BLaER1 treated with 17β-estradiol and CSF1 and Interleukin-3, amounts not matched to agents 10 nM and 100 nM (cell line): ENCODE measurements around the gene NDUFS2.
"Not testable (repeated sequence)": the region's sequence is repeated elsewhere in the genome, so short reads cannot be mapped to it uniquely, and the experiment has no call there.

Source experiments
- H3K27ac ChIP-seq, 11 experiments: shearing (Covaris generic); formaldehyde crosslinking; 2 replicates each; pipeline ENCODE4 v1.8.1; 2022
- H3K27me3 ChIP-seq, 11 experiments: shearing (Covaris generic); formaldehyde crosslinking; 2 replicates each; pipeline ENCODE4 v1.8.1; 2022
- H3K36me3 ChIP-seq, 11 experiments: shearing (Covaris generic); formaldehyde crosslinking; 2 replicates each; pipeline ENCODE4 v1.8.1; 2022
- H3K4me1 ChIP-seq, 10 experiments: shearing (Covaris generic); formaldehyde crosslinking; 2 replicates each; pipeline ENCODE4 v1.8.1; 2022
- H3K4me2 ChIP-seq, 11 experiments: shearing (Covaris generic); formaldehyde crosslinking; 2 replicates each; pipeline ENCODE4 v1.8.1; 2022
- H3K4me3 ChIP-seq, 10 experiments: shearing (Covaris generic); formaldehyde crosslinking; 2 replicates each; pipeline ENCODE4 v1.8.1; 2022
- H3K9ac ChIP-seq, 11 experiments: shearing (Covaris generic); formaldehyde crosslinking; 2 replicates each; pipeline ENCODE4 v1.8.1; 2022
- H3K9me3 ChIP-seq, 11 experiments: shearing (Covaris generic); formaldehyde crosslinking; replicated peaks in 1 of 11; 2 replicates each; pipeline ENCODE4 v1.8.1; 2022
- H4K20me1 ChIP-seq, 11 experiments: shearing (Covaris generic); formaldehyde crosslinking; 2 replicates each; pipeline ENCODE4 v1.8.1; 2022
- Cebpa-rat ChIP-seq, 11 experiments: shearing (Covaris generic); IDR thresholded peaks; 2 replicates each; pipeline ENCODE4 v1.8.1; 2022

Gene NDUFS2

GRCh38 chr1:161228032-161228431 is 25.9 kb downstream of the NDUFS2 start:
- H3K9me3 ChIP-seq = no peaks in the 10 kb centered on the region
- peaks cover 26 to 48% (median 29%) of the 10 kb centered on the region in 10 experiments for H3K4me1 ChIP-seq
- H3K9ac ChIP-seq = peak overlapping the region in 8 of 11 experiments; percentile 5 to 83 (median 80); a peak in 9 of 22 replicates
- H3K4me3 ChIP-seq = peak overlapping the region in 4 of 10 experiments; percentile 71 to 84 (median 76); a peak in 6 of 20 replicates
- H4K20me1 ChIP-seq = no peaks in the 10 kb centered on the region
- peaks cover 0 to 6% (median 0%) of the 10 kb centered on the region in 11 experiments; a peak in 4 of 22 replicates for H3K27me3 ChIP-seq
- peak overlapping the region in 8 of 11 experiments; percentile 43 to 84 (median 75); a peak in 16 of 22 replicates for H3K27ac ChIP-seq
- peak overlapping the region; percentile 86 to 99 (median 97) for H3K4me2 ChIP-seq
- TF ChIP-seq Cebpa-rat (IDR thresholded peaks at IDR 0.05) = no peak
- peaks cover 15 to 39% (median 29%) of the 10 kb centered on the region in 11 experiments; a peak in 21 of 22 replicates for H3K36me3 ChIP-seq

GRCh38 chr1:161229896-161230295 is 27.7 kb downstream of the NDUFS2 start:
- H3K36me3 ChIP-seq = peaks cover 15 to 35% (median 29%) of the 10 kb centered on the region in 11 experiments; a peak in 21 of 22 replicates
- H3K27ac ChIP-seq = no peak overlapping the region
- TF ChIP-seq Cebpa-rat (IDR thresholded peaks at IDR 0.05) = no peak
- H3K9me3 ChIP-seq = no peaks in the 10 kb centered on the region
- no peak overlapping the region; a peak in 1 of 22 replicates for H3K9ac ChIP-seq
- no peak overlapping the region for H3K4me2 ChIP-seq
- no peaks in the 10 kb centered on the region for H3K27me3 ChIP-seq
- H4K20me1 ChIP-seq = no peaks in the 10 kb centered on the region
- H3K4me3 ChIP-seq = no peak overlapping the region
- peaks cover 25 to 34% (median 29%) of the 10 kb centered on the region in 10 experiments for H3K4me1 ChIP-seq

GRCh38 chr1:161230762-161231161 is 28.6 kb downstream of the NDUFS2 start:
- no peaks in the 10 kb centered on the region for H4K20me1 ChIP-seq
- H3K9me3 ChIP-seq = no peaks in the 10 kb centered on the region
- peaks cover 15 to 35% (median 29%) of the 10 kb centered on the region in 11 experiments; a peak in 21 of 22 replicates for H3K36me3 ChIP-seq
- H3K4me2 ChIP-seq = no peak overlapping the region
- H3K9ac ChIP-seq = no peak overlapping the region
- H3K27ac ChIP-seq = no peak overlapping the region
- no peak for TF ChIP-seq Cebpa-rat (IDR thresholded peaks at IDR 0.05)
- no peaks in the 10 kb centered on the region for H3K27me3 ChIP-seq
- no peak overlapping the region for H3K4me3 ChIP-seq
- H3K4me1 ChIP-seq = peaks cover 20 to 28% (median 23%) of the 10 kb centered on the region in 10 experiments

GRCh38 chr1:161233102-161233501 is 30.9 kb downstream of the NDUFS2 start:
- Histone ChIP-seq H3K27me3 (no peaks in the 10 kb centered on the region), H3K4me2 (no peak overlapping the region), H3K27ac (no peak overlapping the region), H3K4me3 (no peak overlapping the region), H3K4me1 (peaks cover 1 to 10% (median 4%) of the 10 kb centered on the region in 10 experiments; a peak in 19 of 20 replicates), H3K9me3 (no peaks in the 10 kb centered on the region), H4K20me1 (no peaks in the 10 kb centered on the region), H3K9ac (no peak overlapping the region), H3K36me3 (peaks cover 15 to 35% (median 28%) of the 10 kb centered on the region in 11 experiments; a peak in 21 of 22 replicates)
- no peak for TF ChIP-seq Cebpa-rat (IDR thresholded peaks at IDR 0.05)

DNA sequence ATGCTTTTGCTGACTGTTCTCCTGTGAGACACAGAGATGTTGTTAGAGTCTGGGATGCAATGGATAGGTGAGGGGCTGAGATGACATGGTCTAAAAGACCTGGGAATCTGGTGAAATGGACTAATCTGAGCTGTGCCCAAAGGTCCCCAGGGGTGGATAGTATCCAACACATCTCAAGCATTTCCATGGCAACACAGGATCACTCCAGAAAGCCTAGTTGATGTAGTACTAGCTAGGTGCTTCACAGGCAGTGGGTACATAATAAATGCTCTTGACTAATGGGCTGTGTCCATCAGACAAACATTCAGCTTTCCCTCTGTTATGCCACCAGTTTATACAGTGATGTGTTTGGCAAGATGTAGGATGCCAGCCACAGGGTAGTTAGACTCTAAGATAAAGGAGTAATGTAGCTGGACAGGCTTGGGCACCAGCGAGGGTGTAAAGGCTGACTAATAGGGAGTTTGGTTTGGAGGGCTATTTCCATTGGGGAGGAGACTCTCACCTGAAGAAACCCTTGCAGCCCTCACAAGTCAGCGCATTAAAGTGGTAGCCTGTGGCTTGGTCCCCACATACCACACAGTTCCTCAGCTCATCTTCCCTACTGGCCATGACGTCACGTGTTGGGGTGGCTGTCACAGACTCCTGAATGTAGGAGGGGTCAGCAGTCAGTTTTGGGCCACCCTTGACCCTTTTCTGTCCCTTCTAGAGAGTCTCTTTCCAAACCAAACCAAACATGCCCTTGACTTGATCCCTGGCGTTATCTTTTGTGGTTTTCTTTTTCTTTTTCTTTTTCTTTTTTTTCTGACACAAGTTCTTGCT is 34.0 kb downstream of the NDUFS2 start:
- Histone ChIP-seq H3K36me3 (peaks cover 0 to 4% (median 0%) of the 10 kb centered on the region in 11 experiments; a peak in 4 of 22 replicates), H3K4me1 (no peaks in the 10 kb centered on the region), H4K20me1 (no peaks in the 10 kb centered on the region), H3K27me3 (no peaks in the 10 kb centered on the region), H3K4me2 (no peak overlapping the region), H3K9me3 (no peaks in the 10 kb centered on the region), H3K27ac (no peak overlapping the region), H3K9ac (no peak overlapping the region), H3K4me3 (no peak overlapping the region)
- TF ChIP-seq Cebpa-rat (IDR thresholded peaks at IDR 0.05) = no peak

DNA sequence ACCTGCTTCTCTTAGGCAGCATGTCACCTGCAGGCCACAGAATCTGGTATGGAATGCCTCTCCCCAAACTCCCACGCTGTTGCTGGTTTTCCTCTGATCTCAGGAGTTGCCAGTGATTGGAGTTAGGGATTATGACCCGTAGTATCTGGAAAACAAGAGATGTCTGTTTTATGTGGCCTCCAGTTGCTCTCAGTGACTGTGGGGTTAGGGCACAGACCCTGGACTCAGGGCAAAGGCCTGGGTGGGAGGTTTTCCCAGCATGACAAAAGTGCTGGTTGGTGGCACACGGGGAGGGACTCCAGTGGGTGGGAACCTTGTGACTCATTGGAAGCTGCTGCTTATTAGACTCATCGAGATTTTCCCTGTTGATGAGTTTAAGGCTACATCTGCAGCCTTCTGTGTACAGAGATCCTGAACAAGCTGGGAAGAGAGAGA is 35.9 kb downstream of the NDUFS2 start, which contains the start of gene NR1I3:
NR1I3 (minus strand) TSS at position 165 of the 435 bp plus-strand sequence. CDS start 1,638 bp downstream, outside the sequence.
- Histone ChIP-seq H3K4me2 (no peak within 1 kb of the TSS), H3K36me3 (no peaks in the 10 kb centered on the region), H4K20me1 (no peaks in the 10 kb centered on the region), H3K9ac (no peak within 1 kb of the TSS), H3K27me3 (no peaks in the 10 kb centered on the region), H3K4me3 (no peak within 1 kb of the TSS), H3K27ac (no peak within 1 kb of the TSS), H3K4me1 (peaks cover 0 to 14% (median 5%) of the 10 kb centered on the region in 10 experiments; a peak in 8 of 20 replicates), H3K9me3 (no peaks in the 10 kb centered on the region)
- TF ChIP-seq Cebpa-rat (IDR thresholded peaks at IDR 0.05) = no peak

GRCh38 chr1:161241682-161242081 is 39.5 kb downstream of the NDUFS2 start:
- no peak overlapping the region for H3K27ac ChIP-seq

GRCh38 chr1:161242313-161242712 is 40.1 kb downstream of the NDUFS2 start:
- Histone ChIP-seq H3K4me3 (no peak overlapping the region), H3K27me3 (no peaks in the 10 kb centered on the region), H3K9me3 (no peaks in the 10 kb centered on the region), H3K36me3 (no peaks in the 10 kb centered on the region), H4K20me1 (no peaks in the 10 kb centered on the region), H3K4me1 (peaks cover 0 to 14% (median 5%) of the 10 kb centered on the region in 10 experiments; a peak in 8 of 20 replicates), H3K9ac (no peak overlapping the region), H3K4me2 (peak overlapping the region in 4 of 11 experiments; percentile 6 to 42 (median 26); a peak in 4 of 22 replicates), H3K27ac (no peak overlapping the region)
- TF ChIP-seq Cebpa-rat (IDR thresholded peaks at IDR 0.05) = no peak

More at GRCh38 chr1:161241682-161242081, 39.5 kb downstream of the NDUFS2 start:
- Histone ChIP-seq H3K4me1 (peaks cover 0 to 14% (median 5%) of the 10 kb centered on the region in 10 experiments; a peak in 8 of 20 replicates), H3K9ac (no peak overlapping the region), H3K27me3 (no peaks in the 10 kb centered on the region), H4K20me1 (no peaks in the 10 kb centered on the region), H3K4me3 (no peak overlapping the region), H3K36me3 (no peaks in the 10 kb centered on the region), H3K4me2 (peak overlapping the region in 5 of 11 experiments; percentile 6 to 42 (median 15); a peak in 4 of 22 replicates), H3K9me3 (no peaks in the 10 kb centered on the region)
- TF ChIP-seq Cebpa-rat (IDR thresholded peaks at IDR 0.05) = no peak

DNA sequence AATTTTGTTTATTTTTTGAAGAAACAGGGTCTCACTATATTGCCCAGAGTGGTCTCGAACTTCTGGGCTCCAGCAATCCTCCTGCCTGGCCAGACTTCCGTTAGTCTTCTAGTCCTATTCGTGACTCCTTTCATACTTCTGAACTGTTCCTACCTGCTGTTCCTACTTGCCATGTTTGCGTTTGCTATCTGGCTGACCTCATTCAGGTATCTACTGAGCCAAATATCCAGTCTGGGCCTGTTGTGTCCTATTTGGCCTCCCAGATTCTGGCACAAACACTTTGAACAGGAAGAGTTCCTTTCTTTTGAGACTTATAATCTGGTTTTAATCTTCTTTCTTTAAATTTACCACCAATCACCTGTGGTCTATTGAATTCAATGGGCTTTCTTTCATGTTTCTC is 42.7 kb downstream of the NDUFS2 start:
- Histone ChIP-seq H3K4me2 (no peak overlapping the region), H3K27me3 (no peaks in the 10 kb centered on the region), H3K27ac (no peak overlapping the region), H3K4me1 (peaks cover 0 to 14% (median 5%) of the 10 kb centered on the region in 10 experiments; a peak in 8 of 20 replicates), H3K9me3 (peaks cover 0 to 5% (median 2%) of the 10 kb centered on the region in 11 experiments; a peak in 14 of 22 replicates), H3K4me3 (no peak overlapping the region), H4K20me1 (no peaks in the 10 kb centered on the region), H3K36me3 (no peaks in the 10 kb centered on the region), H3K9ac (no peak overlapping the region)
- no peak for TF ChIP-seq Cebpa-rat (IDR thresholded peaks at IDR 0.05)

- not testable (repeated sequence) for H3K9ac ChIP-seq, H3K27me3 ChIP-seq, H3K4me2 ChIP-seq, H3K27ac ChIP-seq, H4K20me1 ChIP-seq, H3K36me3 ChIP-seq, H3K4me3 ChIP-seq, H3K4me1 ChIP-seq
- peaks cover 0 to 23% (median 14%) of the 10 kb centered on the region in 11 experiments; a peak in 18 of 22 replicates for H3K9me3 ChIP-seq
These were observed 47.9 kb downstream of the NDUFS2 start for GRCh38 chr1:161250100-161250499.
